Measurements from ENCODE around the gene EZH1.

The EZH1 gene

DNA sequence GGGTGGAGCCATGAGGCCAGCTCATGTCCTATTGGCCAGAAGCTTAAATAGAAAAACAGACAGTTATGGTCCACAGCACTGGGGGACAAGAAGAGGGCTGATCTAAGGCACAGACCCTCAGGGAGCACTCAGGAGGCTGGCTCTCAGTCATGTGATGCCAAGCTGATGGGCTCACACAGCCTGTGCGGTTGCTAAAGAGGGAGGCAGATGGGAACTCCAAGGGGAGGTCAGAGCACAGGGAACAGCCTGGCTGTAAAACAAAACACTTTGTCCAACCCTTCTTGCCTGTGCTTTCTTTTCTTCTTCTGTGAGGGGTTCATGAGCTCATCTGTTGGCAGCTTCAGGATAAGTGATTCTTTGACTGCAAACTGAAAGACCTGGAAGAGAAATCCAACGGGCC lies 35.3 kb downstream of the EZH1 start:
- no peak for DNase-seq (ENCODE audit: low read depth in 2 of 2)

DNA sequence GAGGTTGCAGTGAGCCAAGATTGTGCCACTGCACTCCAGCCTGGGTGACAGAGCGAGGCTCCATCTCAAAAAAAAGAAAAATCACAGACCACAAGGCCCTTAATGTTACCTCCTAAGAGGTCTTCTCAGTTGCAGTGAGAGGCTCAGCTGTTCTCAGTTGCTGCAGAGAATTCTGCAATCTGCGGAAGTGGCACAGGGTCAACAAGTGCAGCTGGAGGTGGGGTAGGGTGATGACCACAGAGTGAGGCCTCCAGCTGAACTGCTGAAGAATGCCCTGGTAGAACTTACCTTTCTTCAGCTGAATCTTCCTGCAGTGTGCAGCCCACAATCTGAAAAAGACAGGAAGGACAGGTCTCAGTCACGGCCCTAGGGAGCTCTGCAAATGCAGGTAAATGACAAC lies 36.3 kb downstream of the EZH1 start:
- DNase-seq (ENCODE audit: low read depth in 2 of 2), result no peak

DNA sequence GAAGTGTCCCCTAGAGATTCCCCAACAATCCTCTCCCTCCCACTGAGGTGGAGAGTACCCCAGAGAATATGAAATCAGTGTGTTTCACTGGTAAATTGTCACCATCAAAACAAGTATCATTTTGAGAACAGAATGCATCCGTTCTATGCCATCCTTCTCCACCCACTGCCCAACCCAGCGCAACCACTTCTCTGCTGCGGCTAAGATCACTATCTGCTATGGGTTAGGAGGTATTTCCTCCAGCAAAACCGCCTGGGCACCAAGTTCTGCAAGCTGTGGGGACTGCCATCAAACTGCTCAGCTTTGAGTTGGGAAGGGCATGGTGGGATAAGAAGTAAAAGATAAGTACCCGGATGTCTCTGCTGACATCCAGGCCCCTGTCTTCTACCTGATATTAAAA lies 38.1 kb downstream of the EZH1 start:
- DNase-seq (ENCODE audit: low read depth in 2 of 2), result no peak

DNA sequence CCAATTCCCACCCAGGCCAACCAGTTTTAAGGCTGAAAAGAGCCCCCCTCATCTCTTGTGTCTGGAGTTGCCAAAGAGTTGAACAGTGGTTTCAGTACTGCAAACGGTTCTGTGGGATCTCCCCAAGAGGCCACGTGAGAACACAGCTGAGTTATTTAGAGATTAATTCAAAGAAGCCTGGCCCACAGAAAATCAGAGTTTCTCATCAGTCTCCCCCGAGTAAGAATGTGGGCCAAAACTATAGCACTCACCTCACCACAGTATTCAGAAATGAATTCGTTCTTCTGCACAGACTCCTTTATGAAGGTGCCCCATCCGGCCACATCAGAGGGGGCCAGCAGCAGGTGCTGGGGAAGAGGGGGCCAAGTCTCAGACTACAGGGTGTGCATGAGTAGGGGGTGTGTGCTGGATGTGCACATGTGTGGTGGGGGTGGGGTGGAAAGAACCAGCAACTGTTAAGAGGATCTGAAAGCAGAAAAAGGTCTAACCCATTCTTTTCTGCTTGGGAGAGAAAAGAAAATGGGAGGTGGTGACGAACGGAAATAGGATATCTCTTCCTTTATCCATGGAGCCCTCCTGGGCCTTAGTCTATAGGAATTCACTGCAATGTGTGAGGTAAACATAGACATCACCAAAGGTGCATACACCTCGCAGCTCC lies 39.9 kb downstream of the EZH1 start:
- no peak for DNase-seq (ENCODE audit: low read depth in 2 of 2)

DNA sequence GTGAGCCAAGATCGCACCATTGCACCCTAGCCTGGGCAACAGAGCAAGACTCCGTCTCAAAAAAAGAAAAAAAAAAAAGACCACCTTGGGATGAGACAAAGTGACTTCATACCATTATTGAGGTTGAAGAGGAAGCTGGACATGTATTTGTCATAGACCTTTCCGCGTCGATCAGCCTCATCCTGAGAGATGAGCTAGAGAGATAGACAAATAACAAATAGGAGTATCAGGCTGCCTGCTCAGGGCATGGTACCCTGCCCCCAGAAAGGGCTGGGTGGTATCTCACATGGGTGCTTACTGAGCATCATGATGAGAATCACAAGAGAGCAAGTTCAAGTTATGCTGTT lies 40.4 kb downstream of the EZH1 start:
- DNase-seq (ENCODE audit: low read depth in 2 of 2), result no peak

DNA sequence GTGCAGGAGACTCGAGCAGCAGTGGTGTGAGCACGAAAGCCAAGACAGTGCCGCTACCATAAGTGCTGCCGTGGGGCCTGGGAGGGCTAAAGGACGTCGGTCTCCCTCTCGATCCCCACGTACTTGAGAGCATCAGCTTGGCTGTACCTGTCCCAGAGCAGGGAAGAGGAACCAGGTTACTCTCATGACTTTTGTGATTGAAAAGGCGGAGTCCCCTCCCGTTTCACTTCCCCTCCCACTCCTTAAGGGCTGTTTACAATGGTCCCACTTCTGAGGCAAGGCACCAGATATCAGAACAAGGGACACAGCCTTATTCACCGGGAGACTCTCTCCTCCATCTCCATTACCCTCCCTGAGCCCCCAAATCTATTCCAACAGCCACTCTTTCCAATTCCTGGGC lies 42.4 kb downstream of the EZH1 start:
- no peak for DNase-seq (ENCODE audit: low read depth in 2 of 2)

DNA sequence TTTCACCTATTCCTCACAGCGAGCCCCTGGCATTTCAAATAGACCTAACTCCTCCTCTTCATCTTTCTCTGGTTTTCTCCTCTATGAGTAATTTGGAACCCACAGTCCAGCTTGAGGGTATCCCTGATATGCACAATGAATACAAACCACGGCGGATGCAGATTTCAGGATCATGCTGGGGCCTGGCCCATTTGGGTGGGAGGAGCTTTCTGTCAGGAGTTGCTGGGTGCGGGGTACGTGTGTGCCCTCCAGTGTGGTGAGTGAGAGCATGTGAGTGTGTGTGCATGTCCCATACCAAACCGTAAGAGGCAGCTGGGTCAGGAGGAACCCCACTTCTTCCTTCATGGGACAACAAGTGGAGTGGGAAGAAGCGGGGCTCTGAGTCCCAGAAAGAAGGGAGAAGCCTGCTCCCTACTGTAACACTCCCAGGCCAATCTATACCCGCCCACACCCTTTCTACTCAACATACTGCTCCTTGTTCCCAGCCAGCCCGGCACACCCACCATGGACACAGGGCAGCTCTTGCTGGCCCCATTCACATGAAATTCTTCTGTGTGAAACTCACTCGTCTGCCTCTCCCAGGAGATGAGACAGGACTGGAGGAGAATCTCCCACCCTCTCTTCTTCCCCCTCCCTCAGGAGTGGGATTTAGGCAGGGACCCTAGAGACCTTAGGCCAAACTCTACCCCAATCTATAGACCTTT lies 44.1 kb downstream of the EZH1 start:
- DNase-seq (ENCODE audit: low read depth in 2 of 2), result no peak

DNA sequence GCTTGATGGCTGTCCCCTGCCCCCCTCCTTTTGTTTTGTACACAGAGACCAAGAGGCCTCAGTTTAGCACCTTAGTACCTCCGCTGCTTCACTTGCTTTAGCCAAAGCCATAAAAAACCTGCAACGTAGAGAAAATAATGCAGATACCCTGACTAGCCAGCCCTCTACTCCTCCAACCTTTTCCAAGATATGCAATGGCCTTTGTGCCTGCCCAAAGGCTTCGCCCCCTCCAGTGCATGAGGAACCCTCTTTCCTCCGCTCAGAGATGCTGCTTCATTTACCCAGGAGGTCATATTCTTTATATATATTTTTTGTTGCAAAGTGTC lies 45.5 kb downstream of the EZH1 start:
- no peak for DNase-seq (ENCODE audit: low read depth in 2 of 2)

DNA sequence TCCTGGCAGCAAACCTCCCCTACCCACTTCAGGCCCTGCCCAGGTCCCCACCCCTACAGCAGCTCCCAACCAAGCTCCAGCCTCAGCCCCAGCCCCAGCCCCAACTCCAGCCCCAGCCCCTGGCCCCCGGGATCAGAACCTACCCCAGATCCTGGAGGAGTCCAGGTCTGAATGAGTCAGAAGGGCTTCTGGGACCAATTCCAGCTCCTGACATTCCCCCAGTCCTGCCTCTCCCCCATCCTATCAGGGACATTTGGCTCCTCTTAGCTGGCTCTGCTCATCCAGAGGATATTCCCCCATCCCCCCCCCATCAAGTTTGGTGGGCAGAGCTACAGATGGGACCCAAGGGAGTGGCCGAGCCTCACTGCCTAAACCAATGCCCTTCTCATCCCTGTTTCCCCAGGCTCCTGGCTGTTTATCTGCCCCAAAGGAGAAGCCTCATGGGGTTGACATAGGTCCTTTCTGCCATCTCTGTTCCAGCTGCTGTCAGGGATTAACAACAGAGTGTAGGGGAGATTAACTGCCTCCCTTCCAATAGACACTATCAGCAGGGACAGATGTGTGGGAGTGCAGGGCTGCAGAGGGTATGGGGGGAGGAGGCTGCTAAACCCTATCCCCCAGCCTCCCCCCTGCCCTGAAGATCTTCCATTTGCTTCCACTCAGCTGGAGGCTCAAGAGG lies 46.0 kb downstream of the EZH1 start:
- DNase-seq (ENCODE audit: low read depth in 2 of 2), result no peak

DNA sequence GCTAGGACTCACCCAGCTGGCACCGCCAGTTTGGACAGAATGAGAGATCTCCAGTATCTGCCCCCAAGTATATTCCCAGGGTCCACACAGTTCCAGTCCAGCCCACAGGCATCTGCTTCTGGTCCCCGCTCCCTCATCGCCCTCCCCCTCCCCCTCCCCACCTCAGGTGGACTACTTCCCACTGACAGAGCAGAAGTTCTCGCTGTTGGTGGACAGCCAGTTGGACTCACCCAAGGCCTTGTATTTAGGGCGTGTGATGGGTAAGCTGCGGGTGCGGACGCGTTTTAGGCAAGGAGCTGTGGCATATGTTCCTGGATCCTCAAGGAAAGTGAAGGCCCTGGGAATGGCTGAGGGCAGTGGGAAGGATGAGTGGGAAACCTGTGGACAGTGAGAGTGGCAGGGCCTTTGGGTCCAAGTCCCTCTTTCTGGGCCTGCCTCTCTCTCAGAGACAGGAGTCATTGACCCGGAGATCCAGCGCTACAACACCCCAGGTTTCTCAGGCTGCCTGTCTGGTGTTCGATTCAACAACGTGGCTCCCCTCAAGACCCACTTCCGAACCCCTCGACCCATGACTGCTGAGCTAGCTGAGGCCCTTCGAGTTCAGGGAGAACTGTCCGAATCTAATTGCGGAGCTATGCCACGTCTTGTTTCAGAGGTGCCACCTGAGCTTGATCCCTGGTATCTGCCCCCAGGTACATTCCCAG lies 47.6 kb downstream of the EZH1 start:
- DNase-seq (ENCODE audit: low read depth in 2 of 2), result no peak

DNA sequence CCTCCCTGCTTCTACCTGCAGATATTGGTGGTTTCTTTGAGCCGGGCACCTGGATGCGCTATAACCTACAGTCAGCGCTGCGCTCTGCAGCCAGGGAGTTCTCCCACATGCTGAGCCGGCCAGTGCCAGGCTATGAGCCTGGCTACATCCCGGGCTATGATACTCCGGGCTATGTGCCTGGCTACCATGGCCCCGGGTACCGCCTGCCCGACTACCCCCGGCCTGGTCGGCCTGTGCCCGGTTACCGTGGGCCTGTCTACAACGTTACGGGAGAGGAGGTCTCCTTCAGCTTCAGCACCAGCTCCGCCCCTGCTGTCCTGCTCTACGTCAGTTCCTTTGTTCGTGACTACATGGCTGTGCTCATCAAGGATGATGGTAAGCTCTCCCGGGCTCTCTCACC lies 49.3 kb downstream of the EZH1 start:
- DNase-seq (ENCODE audit: low read depth in 2 of 2), result no peak

DNA sequence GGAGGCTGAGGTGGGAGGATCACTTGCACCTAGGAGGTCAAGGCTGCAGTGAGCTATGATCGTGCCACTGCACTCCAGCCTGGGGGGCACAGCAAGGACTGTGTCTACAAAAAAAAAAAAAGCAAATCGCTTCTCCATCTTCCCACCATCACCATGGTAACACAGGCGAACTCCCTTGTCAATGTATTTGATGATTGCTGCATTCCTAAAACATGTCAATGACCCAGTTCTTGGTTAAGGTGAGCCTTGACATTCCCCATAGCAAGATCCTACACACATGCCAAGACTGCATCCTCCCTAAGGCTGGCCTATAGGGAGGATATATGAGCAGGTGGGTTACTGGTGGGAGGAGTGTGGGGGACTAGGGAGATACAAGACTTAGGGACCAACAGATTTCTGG lies 50.3 kb downstream of the EZH1 start:
- DNase-seq (ENCODE audit: low read depth in 2 of 2), result no peak

DNA sequence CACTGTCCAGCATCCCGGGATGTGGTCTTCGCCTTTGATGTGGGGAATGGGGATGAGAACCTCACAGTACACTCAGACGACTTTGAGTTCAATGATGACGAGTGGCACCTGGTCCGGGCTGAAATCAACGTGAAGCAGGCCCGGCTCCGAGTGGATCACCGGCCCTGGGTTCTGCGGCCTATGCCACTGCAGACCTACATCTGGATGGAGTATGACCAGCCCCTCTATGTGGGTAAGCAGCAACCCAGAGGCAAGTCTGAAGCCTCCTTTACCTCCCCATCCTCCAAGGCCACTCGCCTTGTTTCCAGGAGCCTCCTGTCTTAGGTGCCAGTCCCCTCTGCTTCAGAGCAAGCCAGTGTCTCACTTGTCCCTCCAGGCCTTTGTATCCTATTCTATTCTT lies 52.4 kb downstream of the EZH1 start:
- DNase-seq (ENCODE audit: low read depth in 2 of 2), result no peak

DNA sequence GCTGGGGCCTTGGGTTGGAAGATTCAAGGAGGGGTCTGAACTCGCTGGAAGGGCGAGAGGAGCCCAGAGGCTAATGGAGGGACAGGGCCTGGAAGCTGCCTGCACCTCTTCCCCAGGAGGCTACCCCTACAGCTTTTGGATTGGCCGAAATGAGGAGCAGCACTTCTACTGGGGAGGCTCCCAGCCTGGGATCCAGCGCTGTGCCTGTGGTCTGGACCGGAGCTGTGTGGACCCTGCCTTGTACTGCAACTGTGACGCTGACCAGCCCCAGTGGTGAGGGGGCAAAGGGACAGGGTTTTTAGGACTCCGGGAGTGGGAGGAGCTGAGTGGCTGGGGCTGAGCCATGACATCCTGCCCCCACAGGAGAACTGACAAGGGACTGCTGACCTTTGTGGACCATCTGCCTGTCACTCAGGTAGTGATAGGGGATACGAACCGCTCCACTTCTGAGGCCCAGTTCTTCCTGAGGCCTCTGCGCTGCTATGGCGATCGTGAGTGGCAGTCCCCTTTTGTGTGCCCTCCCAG lies 53.8 kb downstream of the EZH1 start:
- DNase-seq (ENCODE audit: low read depth in 2 of 2), result no peak

DNA sequence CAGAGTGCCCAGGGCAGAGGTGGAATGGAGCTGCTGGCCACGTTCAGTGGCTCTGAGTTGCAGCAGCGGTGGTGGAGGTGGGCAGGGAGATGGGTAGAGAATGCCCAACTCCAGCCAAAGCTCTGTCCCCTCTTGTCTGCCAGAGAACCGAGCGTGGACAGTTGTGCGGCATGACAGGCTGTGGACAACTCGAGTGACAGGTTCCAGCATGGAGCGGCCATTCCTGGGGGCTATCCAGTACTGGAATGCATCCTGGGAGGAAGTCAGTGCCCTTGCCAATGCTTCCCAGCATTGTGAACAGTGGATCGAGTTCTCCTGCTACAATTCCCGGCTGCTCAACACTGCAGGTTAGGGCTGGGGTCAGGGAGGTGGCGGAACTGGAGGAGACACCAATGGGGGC lies 54.2 kb downstream of the EZH1 start:
- no peak for DNase-seq (ENCODE audit: low read depth in 2 of 2)

DNA sequence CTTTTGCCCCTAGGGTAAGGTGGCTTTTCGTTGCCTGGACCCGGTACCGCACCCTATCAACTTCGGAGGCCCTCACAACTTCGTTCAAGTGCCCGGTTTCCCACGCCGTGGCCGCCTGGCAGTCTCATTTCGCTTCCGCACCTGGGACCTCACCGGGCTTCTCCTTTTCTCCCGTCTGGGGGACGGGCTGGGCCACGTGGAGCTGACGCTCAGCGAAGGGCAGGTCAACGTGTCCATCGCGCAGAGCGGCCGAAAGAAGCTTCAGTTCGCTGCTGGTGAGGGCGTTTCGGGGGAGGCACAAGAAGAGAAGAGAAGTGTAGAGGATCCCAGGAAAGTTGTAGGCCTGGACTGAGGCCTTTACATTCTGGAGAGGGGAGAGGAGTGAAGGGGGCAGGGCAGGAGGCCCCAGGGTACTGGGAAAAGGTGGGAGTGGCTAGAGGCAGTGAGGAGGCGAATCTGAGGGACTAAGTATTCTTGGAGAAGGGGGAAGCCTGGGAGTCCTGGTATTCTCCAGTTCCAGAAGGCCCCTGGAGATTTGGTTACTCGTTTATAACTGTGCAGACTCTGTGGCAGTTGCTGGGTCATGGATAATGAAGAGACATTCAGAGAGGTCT lies 57.0 kb downstream of the EZH1 start:
- no peak for DNase-seq (ENCODE audit: low read depth in 2 of 2)

DNA sequence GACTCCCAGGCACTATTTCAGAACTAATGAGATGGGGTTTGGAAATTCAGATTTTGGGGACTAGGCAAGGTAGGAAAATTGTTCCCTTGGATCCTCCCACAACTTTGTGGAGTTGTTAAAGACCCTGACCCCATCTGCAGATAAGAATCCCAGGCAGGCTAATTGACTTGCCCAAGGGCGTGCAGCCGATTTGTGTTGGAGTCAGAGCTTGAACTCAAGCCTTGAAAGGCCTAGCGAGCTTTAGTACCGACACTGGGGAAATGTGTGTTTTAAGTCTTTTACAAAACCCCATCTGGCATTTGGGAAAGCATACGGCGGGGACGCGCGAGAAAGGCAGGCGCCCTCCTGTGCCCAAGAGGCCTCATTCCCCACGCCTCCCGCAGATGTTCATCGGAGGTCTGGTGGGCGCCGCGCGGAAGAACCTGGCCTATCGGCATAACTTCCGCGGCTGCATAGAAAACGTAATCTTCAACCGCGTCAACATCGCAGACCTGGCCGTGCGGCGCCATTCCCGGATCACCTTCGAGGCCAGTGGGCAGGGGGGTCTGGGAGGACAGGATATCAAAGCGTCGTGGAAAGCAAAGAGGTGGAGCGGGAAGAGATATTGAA lies 58.2 kb downstream of the EZH1 start:
- no peak for DNase-seq (ENCODE audit: low read depth in 2 of 2)

DNA sequence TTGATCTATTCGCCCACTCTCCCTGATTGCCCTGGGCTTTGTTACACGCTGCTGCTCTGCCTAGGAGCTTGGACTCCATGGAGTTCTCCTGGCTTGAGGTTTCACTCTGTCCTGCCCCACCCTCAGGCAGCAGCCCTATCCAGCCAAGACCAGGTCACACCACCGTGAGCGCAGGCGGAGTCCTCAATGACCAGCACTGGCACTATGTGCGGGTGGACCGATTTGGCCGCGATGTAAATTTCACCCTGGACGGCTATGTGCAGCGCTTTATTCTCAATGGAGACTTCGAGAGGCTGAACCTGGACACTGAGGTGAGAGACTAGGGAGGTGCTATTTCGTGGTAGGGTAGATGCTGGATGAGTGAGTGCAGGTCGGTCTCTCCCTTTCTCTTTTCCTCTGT lies 59.0 kb downstream of the EZH1 start:
- no peak for DNase-seq (ENCODE audit: low read depth in 2 of 2)

DNA sequence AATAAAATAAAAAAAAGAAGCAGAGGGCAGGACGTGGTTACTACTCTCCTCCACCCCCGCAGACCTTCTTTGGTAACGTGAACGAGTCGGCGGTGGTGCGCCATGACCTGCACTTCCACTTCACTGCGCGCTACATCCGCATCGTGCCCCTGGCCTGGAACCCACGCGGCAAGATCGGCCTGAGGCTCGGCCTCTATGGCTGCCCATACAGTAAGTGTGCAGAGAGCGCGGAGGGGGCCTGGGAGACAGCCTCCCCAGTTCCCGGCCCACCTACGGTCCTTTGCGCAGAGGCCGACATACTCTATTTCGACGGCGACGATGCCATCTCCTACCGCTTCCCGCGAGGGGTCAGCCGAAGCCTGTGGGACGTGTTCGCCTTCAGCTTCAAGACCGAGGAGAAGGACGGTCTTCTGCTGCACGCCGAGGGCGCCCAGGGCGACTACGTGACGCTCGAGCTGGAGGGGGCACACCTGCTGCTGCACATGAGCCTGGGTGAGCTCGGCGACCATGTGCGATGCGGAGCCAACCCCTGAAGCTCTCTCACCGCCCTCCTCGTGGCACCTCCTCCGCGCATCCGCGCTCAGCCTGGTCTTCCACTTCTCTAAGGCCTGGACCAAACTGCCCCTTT lies 59.8 kb downstream of the EZH1 start:
- no peak for DNase-seq (ENCODE audit: low read depth in 2 of 2)

DNA sequence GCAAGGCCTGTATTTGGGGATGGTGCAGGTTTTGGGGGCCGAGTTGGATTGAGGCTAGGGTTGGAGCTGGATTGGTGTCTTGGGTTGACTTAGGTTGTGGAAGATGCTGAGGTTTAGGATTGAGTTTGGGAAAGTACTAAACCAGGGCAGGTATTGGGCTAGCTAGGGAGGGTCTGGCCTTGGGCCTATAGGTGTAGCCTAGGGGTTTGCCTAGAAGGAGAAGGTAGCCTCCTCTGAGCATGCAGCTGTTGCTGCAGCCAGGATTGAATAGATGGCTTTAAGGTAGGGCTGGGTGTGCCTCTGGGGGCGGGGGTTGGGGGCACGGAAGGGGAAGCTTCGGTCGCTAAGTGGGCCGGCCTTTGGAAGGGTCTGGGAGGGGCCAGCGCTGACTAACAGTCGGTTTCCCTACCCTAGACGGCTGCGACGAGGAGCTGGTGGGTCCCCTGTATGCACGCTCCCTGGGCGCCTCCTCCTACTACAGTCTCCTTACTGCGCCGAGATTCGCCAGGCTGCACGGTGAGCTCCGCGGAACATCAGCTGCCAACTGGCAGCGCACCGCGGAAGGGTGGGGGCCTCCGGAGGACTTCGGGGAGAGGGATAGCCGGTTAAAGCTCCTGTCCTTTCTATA lies 61.3 kb downstream of the EZH1 start:
- no peak for DNase-seq (ENCODE audit: low read depth in 2 of 2)
